OCI-M2 (cell line): Measurements from ENCODE around the gene MX2.
"Not testable (repeated sequence)": the region's sequence is repeated elsewhere in the genome, so short reads cannot be mapped to it uniquely, and the experiment has no call there.

ENCODE experiments used
- DNase-seq: peaks from one replicate; lab custom pipeline; 2025; ENCODE audit not compliant: unreplicated experiment; lab: John Stamatoyannopoulos, UW

The MX2 gene

GRCh38 chr21:41338455-41338854 is 23.4 kb upstream of the MX2 start:
- no peak for DNase-seq

- DNase-seq, result no peak
Observed at GRCh38 chr21:41342035-41342434, 19.8 kb upstream of the MX2 start.

- DNase-seq, result no peak
Observed at GRCh38 chr21:41344146-41344545, 17.7 kb upstream of the MX2 start.

DNA sequence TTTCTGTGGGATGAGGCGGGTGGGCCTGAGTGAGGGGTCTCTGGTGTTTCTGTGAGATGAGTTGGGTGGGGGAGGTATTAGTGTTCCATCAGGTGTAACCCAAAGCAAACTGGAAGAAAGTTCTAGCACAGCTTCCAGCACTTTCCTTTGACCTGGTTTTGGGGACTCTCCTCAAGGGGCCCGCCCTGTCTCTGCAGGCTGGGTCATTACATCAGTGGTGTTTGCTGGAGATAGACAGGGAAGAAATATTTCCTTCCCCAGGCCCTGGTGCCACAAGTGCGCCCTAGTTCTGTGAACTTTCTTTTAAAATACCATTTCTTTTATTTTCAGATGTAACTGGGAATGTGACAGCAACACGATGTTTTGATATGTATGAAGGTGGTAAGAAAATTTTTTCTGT is 16.5 kb upstream of the MX2 start:
- no peak for DNase-seq

DNA sequence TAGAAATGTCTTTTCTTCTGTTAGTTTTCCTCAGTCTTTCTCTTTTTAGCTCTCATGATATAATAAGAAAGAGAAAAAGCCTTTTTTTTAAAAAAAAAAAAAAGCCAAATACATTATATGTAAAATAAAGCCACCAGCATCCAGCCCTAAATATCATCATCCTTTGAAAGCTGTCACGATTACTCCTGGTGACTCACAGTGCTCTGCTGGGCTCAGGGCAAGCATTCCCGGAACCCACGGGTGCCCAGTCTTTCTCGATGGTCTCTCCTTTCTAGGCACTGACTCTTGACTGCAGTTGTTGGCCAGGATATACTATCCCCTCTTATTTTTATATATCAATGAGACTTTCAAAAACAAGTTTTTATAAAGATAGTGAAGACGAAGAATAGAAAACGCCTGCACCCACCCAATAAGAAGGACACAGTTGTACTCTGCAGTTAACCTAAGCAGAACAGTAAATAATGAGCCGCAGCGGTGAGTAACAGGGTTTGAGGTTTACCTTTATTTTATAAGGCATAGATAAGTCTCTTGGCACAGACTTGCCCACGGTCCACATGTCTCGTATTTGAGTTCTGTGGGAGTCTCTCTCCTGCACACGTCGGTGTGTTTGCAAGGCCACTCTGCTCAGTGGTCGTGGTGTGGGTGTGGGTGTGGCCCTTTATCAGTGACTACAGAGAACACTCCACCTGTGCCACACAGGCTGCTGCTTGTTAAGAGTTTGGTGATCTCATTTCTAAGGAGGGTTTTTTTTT is 15.7 kb upstream of the MX2 start:
- no peak for DNase-seq

DNA sequence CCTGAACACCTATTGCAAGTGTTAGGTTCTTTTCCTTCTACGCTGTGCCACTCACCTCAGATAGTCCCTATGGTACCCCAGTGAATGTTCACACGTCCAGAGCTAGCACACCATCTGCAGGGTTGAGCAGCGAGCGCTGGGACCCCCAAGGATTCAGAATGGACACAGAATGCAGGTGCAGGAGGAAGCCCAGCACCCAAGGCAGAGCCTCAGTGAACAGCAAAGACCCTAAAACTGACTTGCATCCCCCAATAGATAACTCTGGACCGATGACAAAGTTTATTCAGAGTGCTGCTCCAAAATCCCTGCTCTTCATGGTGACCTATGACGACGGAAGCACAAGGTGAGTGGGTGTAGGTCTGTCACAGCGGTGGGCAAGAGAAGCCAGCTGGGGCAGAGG is 15.1 kb upstream of the MX2 start:
- DNase-seq, result no peak

DNA sequence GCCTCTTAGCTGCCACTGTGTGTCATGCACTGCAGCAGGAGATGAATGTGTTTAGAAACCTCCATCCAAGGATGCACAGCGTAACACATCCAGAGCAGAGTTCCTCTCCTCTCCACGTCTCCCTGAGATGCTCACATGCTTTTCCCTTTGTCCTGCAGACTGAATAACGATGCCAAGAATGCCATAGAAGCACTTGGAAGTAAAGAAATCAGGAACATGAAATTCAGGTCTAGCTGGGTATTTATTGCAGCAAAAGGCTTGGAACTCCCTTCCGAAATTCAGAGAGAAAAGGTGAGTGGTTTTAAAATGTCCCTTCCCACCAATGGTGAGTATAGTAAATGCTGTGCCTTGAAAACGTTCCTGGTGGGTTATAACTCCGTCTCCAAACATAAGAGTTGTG is 13.4 kb upstream of the MX2 start:
- no peak for DNase-seq

DNA sequence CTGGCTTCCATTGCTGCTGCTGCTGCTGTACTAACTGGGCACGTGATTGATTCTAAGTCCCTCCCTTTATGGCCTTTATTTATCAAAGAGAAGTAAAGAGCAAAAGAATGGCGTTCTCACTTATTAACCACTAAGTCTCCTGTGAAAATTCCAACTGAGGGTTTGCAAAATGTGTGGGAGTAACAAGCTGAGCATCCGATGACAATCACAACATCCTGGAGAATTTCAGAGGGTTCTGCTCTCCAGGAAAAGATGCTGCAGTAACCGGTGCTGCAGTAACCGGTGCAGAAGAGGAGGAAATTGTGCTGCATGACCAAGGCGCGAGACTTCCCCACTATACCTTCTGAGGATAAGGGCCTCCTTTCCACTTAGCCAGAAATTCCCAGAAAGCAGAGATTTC is 12.7 kb upstream of the MX2 start:
- DNase-seq, result no peak

DNA sequence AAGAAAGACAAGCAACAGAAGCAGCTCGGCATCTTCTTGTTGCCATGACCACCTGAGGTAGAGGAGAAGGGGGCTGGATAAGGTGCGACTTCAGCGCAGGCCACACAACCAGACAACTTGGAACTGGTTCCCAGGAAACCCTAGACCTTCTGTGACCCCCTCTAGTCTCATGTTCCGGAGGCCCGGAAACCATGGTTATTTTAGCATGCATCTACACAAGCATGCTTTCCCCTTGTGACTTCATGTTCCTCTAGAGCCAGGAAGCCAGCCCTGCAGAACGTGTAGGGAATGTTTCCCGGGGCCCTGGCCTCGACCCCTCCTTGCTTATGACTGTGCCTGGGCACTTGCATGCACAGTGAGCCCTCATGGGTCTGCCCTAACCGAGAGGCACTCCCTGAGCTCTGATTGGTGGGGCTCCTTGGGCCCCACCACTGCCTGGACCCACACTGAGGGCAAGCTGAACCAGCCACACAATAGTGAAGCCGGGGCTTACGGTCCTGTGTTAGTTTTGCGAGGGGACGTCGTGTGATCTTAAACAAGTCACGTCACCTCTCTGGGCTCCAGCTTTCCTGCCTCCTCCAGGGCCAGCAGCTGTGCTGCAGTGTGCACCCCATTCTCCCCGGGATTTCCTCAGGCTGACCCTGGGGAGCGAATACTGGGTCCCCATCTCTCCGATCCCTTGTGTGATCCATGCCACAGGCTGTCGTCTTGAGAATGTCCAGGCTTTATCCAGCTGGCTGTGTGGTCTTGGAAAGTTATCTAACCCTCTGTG is 12.0 kb upstream of the MX2 start:
- no peak for DNase-seq

GRCh38 chr21:41350436-41351155 is 11.2 kb upstream of the MX2 start:
- DNase-seq, result no peak

GRCh38 chr21:41357546-41357945 is 4.3 kb upstream of the MX2 start:
- no peak for DNase-seq

DNA sequence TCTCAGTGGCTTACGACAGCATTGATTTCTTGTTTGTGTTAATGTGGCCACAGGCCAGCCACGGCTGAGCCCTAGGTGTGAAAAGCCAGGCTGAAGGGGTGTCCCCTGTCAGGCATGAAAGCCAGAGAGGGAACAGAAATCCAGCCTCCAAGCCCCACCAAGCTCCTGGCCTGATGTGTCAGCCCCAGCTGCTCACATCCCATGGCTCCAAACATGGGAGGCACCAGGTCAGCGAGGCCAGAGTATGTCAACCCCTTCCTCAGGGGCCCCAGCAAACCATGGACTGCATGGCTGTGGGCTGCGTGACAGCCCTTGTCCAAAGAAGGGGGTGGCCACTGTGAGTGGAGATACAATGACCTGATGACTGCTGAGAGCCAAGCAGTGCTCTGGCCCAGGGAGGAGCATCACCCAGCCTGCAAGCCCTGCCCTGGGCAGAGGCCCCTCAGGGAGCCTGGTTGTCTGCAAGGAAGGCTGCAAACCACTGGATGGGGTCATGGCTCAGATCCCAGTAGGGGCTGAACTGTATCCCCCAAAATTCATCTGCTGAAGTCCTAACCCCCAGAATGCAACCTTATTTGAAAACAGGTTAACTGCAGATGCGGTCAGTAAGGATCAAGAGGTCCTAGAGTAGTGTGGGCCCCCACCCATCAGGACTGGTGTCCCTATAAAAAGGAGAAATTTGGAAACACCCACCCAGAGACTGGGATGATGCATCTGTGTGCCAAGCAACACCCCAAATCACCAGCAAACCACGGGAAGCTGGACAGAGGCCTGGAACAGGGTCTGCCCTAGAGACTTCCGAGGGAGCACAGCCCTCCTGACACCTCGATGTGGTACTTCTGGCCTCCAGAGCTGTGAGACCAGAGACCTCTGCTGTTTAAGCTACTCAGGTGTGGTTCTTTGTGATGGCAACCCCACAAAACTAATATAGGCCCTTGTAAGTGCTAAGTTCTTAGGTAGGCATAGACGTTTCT is 3.3 kb upstream of the MX2 start:
- DNase-seq, result no peak

DNA sequence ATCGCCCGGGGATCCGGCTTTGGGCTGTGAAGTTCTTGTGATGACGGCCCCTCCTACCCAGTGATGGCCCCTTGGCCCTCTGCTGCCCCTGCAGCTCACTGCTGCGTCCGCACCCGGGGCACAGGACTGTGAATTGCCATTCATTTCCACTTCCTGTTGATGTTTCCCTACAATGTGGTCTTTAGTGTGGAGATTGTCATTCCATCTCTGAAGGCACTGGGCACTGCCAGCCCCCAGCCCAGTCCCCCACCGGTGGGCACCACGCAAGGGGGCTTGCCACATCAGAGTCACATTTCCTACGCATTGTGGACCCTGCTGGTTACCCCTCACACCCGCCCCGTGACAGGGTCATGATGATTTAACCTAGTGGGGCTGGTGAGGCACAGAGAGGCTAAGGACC is 2.5 kb upstream of the MX2 start:
- no peak for DNase-seq

DNA sequence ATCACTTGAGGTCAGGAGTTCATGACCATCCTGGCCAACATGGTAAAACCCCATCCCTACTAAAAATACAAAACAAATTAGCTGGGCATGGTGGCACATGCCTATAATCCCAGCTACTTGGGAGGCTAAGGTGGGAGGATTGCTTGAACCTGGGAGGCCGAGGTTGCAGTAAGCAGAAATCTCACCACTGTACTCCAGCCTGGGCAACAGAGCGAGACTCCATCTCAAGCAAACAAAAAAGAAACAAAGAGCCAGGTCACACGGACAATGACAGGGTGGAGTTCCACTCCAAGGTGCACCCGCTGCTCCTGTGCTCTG is 2.1 kb upstream of the MX2 start:
- not testable (repeated sequence) for DNase-seq

DNA sequence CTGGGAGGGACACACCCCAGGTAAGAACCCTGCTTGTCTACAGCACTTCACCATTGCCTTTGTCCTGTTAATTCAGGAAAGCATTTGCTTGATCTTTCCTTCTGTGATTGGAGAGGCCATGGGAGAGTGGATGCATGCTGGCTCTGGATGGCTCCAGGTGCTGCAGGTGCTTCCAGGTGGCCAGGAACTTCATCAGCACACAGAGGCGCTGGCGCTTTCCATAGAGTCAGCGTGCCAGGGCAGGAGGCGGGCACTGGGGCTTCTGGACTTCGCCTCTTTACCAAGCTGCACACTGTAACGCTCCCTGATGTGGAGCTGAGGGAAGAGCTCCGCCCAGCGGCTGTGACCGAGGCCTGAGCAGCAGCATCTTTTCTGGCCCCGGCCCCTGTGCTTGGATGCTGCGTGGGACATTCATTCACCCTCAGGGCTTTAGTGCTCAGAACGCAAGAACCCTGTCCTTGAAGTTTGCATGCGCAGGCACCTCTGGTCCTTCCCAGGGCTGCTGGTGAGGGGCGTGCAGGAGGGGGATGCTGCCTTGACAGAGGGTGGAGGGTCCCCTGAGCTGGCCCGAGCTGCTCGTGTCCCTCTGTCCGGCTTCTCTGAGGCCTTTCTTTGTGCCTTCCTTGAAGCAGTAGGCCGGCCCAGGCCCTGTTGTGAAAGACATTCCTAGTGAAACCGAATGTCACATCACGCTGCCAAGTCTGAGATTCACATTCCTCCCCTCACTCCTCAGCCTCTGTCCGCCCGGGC is 1.6 kb upstream of the MX2 start:
- DNase-seq, result no peak

- DNase-seq, result no peak
Observed at GRCh38 chr21:41361053-41361785, 608 bp upstream of the MX2 start.

DNA sequence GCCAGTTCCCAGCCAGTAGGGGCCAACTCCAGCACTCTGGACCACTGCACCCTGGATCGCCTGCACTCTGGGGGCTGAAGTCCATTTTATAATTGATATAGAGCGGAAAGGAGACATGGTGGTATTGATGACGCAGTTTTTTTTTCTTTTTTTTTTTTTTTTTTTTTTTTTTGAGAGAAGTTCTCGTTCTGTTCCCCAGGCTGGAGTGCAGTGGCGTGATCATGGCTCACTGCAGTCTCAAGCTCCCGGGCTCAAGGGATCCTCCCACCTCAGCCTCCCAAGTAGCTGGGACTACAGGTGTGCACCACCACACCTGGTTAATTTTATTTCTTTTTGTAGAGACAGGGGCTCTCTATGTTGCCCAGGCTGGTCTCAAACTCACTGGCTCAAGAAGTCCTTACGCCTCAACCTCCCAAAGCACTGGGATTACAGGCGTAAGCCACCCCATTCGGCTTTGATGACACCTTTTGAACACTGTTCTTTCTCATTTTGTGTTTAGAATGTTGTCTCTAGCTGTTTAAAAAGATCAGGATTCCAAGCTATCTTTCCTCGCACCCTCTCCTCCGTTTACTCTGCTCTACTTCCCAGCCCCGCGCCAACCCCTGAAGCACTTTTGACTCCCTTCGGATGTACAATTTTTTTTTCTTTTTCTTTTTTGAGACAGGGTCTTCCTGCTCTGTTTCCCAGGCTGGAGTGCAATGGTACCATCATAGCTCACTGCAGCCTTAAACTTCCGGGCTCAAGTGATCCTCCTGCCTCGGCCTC is 960 bp downstream of the MX2 start:
- no peak for DNase-seq

GRCh38 chr21:41363370-41364270 is 1.8 kb downstream of the MX2 start:
- DNase-seq, result no peak
